Measurements from ENCODE around the gene MAD2L1.

Gene MAD2L1

DNA sequence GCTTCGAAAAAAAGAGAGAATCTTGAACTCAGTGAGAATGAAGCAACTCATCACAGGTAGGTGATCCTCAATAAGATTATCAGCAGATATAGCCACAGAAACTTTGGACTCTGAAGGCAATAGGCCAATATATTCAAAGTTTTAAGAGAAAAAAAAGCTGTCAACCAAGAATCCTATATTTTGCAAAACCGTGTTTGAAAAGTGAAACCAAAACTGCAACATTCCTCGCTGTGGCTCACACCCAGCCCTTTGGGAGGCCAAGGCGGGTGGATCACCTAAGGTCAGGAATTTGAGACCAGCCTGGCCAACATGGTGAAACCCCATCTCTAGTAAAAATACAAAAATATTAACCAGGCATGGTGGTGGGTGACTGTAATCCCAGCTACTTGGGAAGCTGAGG, 22.8 kb downstream of the MAD2L1 start:
- Mint-ChIP-seq H3K4me3 (no peak overlapping the region), H3K9me3 (peaks cover 7% of the 10 kb centered on the region), H3K27ac (no peak overlapping the region), H3K27me3 (ENCODE audit: low read depth) (peaks cover 11% of the 10 kb centered on the region), H3K36me3 (ENCODE audit: low read depth) (peaks cover 4% of the 10 kb centered on the region), H3K4me1 (ENCODE audit: low read depth) (peaks cover 4% of the 10 kb centered on the region)

DNA sequence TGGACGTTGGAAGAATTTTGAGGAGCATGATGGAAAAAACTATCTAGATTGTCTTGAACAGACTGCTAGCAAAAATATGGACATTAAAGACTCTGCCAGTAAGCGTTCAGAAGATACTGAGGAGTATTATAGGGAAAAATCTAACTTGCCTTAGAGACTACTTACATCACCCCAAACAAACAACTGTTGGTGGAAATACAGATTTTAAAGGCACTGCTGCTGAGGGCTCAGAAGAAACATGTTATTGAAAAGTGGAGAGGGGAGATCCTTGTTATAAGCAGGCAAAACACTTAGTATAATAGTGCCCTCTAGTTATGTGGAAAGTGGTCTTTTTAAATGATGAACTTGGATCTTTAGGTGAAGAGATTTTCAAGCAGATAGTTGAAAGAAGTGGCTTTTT, 29.2 kb downstream of the MAD2L1 start:
- no peaks in the 10 kb centered on the region for H3K4me1 Mint-ChIP-seq (ENCODE audit: low read depth)
- H3K27ac Mint-ChIP-seq, result no peak overlapping the region
- no peaks in the 10 kb centered on the region for H3K9me3 Mint-ChIP-seq
- peaks cover 27% of the 10 kb centered on the region for H3K27me3 Mint-ChIP-seq (ENCODE audit: low read depth)
- H3K4me3 Mint-ChIP-seq, result no peak overlapping the region
- H3K36me3 Mint-ChIP-seq (ENCODE audit: low read depth), result no peaks in the 10 kb centered on the region

DNA sequence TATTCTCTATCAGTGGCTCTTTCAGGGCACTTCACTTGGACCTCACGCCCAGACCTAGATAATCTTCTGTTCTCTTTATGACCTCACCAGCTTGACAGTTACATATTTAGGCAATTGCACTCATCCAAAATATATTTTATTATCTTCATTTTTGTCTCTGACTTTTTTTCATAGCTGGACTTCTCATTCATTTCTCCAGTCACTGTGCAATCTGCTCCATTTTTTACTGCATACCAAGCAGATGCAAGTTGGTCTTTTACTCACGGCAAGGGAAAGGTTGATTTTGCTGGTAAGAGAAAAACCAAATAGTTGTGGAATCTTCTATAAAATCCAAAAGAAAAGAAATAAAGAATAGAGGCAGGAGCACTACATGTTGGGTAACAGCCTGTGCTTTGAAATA, 31.7 kb downstream of the MAD2L1 start:
- no peaks in the 10 kb centered on the region for H3K4me1 Mint-ChIP-seq (ENCODE audit: low read depth)
- H3K36me3 Mint-ChIP-seq (ENCODE audit: low read depth), result no peaks in the 10 kb centered on the region
- peaks cover 20% of the 10 kb centered on the region for H3K27me3 Mint-ChIP-seq (ENCODE audit: low read depth)
- H3K27ac Mint-ChIP-seq, result no peak overlapping the region
- H3K4me3 Mint-ChIP-seq, result no peak overlapping the region
- no peaks in the 10 kb centered on the region for H3K9me3 Mint-ChIP-seq

DNA sequence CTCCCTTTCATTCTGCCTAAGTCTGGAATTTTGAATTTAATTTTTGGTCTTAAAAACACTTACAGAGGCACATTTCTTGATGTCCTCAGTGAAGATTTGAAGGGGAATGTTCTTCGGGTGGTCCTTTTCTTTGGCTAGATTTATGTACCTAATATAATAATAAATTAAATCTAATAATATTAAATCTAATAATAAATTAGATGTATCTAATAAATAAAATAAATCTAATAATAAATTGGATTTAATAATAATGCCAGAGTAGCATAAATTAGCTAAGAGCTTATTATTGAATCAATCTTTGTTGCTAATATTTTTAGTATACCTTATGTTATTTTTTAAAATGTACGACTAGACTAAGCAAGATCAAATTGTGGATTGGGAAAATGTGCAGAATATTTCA, 39.8 kb downstream of the MAD2L1 start:
- Mint-ChIP-seq H3K4me3 (no peak overlapping the region), H3K36me3 (ENCODE audit: low read depth) (no peaks in the 10 kb centered on the region), H3K27ac (no peak overlapping the region), H3K27me3 (ENCODE audit: low read depth) (peaks cover 4% of the 10 kb centered on the region), H3K9me3 (no peaks in the 10 kb centered on the region), H3K4me1 (ENCODE audit: low read depth) (no peaks in the 10 kb centered on the region)

DNA sequence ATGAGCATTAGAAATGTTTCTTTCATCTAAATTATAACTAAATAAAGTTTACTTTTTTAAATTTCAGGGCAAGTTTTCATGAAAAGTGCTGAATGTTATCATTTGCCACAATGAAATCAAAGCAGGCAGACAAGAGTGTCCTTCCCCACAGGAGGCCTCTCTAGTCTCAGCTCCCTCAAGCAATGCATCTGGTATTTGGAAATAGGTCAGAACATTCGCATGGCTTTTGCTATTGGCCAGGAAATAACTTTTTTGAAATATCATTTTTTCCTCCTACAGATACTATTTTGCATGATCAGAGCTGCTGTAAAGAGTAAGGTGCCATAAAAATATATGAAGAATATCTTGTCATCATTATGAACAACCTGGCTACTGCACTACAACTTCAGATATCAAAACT, 41.1 kb downstream of the MAD2L1 start:
- no peaks in the 10 kb centered on the region for H3K36me3 Mint-ChIP-seq (ENCODE audit: low read depth)
- no peaks in the 10 kb centered on the region for H3K4me1 Mint-ChIP-seq (ENCODE audit: low read depth)
- peaks cover 4% of the 10 kb centered on the region for H3K27me3 Mint-ChIP-seq (ENCODE audit: low read depth)
- no peak overlapping the region for H3K27ac Mint-ChIP-seq
- H3K9me3 Mint-ChIP-seq, result no peaks in the 10 kb centered on the region
- no peak overlapping the region for H3K4me3 Mint-ChIP-seq

DNA sequence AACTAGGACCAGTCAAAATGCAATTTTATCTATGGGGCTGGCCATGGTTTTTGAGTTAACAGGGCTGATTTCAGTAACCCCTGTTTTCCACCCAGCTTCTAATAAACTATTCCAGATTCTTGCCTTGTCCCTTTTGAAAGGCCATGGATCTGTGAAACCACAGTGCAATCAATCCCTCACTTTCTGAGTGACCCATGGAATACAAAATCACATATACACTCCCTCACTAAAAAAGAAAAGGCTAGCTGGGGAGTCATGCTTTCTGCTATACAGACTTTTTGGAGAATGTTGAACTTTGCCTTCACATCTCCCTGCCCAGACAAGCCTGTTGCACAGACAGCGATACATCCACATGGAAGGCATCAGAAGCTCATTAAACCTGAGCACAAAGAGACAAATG, 47.9 kb downstream of the MAD2L1 start:
- Mint-ChIP-seq H3K27ac (no peak overlapping the region), H3K27me3 (ENCODE audit: low read depth) (no peaks in the 10 kb centered on the region), H3K9me3 (no peaks in the 10 kb centered on the region), H3K4me3 (no peak overlapping the region), H3K36me3 (ENCODE audit: low read depth) (no peaks in the 10 kb centered on the region), H3K4me1 (ENCODE audit: low read depth) (no peaks in the 10 kb centered on the region)

DNA sequence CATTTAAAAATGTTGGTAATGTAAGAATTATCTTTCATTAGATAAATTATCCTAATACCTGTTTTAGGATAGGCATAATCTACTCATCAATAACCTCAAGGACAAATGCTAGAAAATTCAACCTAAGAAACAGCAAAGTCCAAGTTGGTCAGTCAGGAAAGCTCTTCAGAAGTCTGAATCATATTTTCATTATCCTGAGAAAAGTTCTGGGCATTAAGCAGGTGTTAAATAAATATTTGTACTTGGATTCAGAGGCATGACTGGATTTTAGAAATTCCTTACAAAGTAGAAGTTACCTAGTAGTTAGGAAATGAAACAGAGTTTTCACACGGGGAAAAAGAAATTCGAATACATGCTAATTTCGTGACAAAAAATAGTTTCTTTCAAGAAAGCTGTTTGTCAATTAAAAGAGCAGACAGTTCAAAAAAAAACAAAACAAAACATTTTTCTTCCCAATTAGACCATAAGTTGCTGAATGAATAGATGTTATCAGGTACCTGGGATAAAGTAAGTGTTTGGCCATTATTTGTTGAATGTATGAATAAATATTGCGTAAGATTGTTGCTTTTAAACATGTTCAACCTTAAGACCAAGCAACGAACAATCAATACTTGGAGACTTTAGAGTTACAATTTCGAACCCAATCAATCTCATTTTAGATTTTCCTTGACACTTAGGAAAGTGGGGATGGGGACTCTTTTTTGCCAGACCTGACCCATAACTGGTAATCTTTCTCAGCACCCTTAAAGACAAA, 48.5 kb downstream of the MAD2L1 start:
- Mint-ChIP-seq H3K9me3 (no peaks in the 10 kb centered on the region), H3K4me3 (no peak overlapping the region), H3K4me1 (ENCODE audit: low read depth) (no peaks in the 10 kb centered on the region), H3K36me3 (ENCODE audit: low read depth) (no peaks in the 10 kb centered on the region), H3K27me3 (ENCODE audit: low read depth) (no peaks in the 10 kb centered on the region), H3K27ac (no peak overlapping the region)

DNA sequence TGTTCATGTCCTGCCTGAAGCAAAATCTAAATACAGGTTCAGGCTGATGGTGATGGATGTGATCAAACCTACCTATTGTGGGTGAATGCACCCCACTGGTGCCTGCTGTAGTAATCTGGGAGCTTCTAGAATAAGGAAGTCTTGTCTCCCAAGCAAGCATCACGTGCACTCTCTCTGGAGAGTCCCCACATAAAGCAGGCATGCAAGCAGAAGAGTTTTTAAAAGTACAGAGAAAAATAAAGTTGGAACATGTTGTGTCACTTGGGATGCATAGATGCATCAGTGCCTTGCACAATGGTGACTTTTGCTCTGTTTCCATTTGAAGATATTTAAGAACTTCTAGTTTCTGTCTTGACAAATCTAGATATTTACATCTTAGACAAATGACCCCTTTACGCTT, 54.9 kb downstream of the MAD2L1 start:
- Mint-ChIP-seq H3K9me3 (no peaks in the 10 kb centered on the region), H3K4me3 (no peak overlapping the region), H3K4me1 (ENCODE audit: low read depth) (no peaks in the 10 kb centered on the region), H3K36me3 (ENCODE audit: low read depth) (no peaks in the 10 kb centered on the region), H3K27ac (no peak overlapping the region), H3K27me3 (ENCODE audit: low read depth) (no peaks in the 10 kb centered on the region)

DNA sequence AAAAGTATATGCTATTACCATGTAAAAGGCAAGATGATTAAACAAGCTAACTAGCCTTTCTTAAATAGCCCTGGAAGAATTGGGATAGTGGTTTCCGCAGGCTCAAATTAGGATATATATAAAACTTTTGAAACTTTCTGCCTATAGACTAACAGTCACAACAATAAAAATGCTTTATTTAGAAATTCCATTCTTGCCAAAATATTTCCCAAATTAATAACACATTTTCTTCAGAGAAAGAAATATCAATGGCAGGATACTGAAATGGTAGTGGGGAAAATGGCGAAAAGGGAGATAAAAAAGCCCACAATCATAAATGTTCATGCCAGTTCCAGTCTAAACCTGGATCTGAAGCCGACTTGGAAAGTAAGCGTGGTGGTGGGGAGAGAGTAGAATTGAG, 56.0 kb downstream of the MAD2L1 start:
- no peak overlapping the region for H3K27ac Mint-ChIP-seq
- H3K36me3 Mint-ChIP-seq (ENCODE audit: low read depth), result no peaks in the 10 kb centered on the region
- no peaks in the 10 kb centered on the region for H3K4me1 Mint-ChIP-seq (ENCODE audit: low read depth)
- no peak overlapping the region for H3K4me3 Mint-ChIP-seq
- H3K9me3 Mint-ChIP-seq, result no peaks in the 10 kb centered on the region
- H3K27me3 Mint-ChIP-seq (ENCODE audit: low read depth), result no peaks in the 10 kb centered on the region

DNA sequence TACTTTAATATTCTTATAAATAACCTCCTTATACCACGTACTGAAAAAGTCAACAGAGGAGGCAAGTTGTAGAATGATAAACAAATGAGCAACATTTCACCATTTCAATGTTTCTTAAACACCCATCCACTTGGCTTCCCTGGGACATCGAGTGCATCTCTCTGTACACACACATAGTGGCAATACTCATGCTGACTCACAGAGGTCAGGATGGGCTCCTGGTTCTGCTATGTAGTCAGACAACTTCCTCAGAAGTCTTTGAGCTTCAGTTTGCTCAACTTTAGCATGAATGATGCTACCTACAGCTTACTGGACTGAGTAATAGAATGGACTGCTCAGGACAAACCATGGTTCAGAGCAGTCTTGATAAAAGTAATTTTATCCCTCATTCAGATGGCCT, 56.9 kb downstream of the MAD2L1 start:
- Mint-ChIP-seq H3K4me1 (ENCODE audit: low read depth) (no peaks in the 10 kb centered on the region), H3K4me3 (no peak overlapping the region), H3K9me3 (no peaks in the 10 kb centered on the region), H3K36me3 (ENCODE audit: low read depth) (no peaks in the 10 kb centered on the region), H3K27me3 (ENCODE audit: low read depth) (no peaks in the 10 kb centered on the region), H3K27ac (no peak overlapping the region)

DNA sequence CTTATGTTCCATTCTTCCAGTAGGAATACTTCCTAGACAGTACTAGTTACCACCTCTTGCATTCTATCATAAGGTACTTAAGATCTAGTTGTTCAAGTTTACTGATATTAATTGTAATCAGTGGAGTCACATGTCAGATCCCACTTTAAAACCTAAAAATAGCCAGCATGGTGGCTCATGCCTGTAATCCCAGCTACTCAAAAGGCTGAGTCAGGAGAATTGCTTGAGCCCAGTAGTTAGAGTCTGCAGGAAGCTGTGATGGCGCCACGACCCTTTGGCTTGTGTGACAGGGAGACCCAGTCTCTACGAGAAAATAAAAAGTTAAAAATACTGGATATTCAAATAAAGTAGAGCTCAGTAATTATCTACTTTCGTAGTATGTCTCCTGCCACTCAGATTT, 57.7 kb downstream of the MAD2L1 start:
- Mint-ChIP-seq H3K27me3 (ENCODE audit: low read depth) (no peaks in the 10 kb centered on the region), H3K36me3 (ENCODE audit: low read depth) (no peaks in the 10 kb centered on the region), H3K9me3 (no peaks in the 10 kb centered on the region), H3K4me3 (no peak overlapping the region), H3K4me1 (ENCODE audit: low read depth) (no peaks in the 10 kb centered on the region), H3K27ac (no peak overlapping the region)

DNA sequence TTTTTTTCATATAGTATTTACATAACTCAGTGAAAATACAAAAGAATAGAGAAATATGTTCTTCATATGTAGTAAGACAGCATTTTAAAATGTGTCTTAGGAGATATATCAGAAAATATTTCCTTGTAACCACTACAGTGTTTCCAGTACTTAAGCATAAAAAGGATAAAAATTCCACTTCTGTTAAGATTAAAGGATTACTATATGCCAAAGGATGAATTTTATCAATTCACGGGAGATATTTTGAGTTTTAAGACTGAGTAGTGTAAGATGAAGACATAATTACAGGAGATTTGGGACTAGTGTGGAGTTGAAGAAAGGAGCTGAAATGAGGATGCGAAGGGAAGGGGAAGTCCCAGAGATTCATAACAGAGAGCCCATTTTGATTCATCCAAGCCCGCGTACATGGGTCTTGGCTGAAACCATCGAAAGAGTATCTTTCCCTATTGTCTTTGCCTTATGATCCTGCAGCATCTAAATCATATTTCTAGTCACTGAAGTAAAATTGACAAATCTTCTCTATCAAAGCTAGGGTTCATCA, 58.7 kb downstream of the MAD2L1 start:
- Mint-ChIP-seq H3K36me3 (ENCODE audit: low read depth) (no peaks in the 10 kb centered on the region), H3K27me3 (ENCODE audit: low read depth) (no peaks in the 10 kb centered on the region), H3K27ac (no peak overlapping the region), H3K9me3 (no peaks in the 10 kb centered on the region), H3K4me1 (ENCODE audit: low read depth) (no peaks in the 10 kb centered on the region), H3K4me3 (no peak overlapping the region)

DNA sequence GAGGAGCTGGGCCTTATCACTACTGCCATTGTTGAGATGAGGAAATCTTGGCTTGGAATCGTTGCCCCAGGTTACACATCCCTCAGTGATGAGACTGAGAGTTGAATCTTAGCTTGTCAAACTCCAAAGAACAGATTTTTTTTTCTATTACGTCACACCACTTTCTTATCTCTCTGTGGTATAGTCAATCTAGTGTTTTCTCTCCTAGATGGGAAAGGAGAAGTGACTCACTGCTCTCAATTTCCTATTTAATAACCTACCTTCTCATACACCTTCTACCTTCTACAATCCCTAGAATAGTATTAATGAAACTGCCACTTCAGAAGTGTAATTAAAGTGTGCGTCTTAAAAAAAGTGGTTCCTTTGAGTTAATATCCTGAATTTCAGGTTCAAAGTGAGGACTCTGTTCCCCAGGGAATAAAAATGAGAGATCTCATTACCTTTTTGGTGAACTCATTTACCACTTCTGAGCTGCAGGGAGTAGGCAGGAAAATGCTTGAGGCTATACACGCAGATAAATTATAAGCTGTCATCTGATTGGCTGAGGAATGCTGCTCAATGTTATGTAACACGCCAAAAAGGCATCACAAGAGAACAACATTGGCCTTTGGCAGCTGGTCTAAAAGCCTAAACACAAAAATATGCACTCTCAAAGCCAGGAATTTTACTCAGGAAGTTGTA, 59.3 kb downstream of the MAD2L1 start:
- Mint-ChIP-seq H3K27ac (no peak overlapping the region), H3K4me3 (no peak overlapping the region), H3K9me3 (no peaks in the 10 kb centered on the region), H3K4me1 (ENCODE audit: low read depth) (no peaks in the 10 kb centered on the region), H3K36me3 (ENCODE audit: low read depth) (no peaks in the 10 kb centered on the region), H3K27me3 (ENCODE audit: low read depth) (no peaks in the 10 kb centered on the region)

Measured in T-helper 1 cell treated with Interleukin-12 subunit alpha and Interleukin-12 subunit beta and Interleukin-4 antibody, amounts not matched to agents 30 μg/mL and 1 μg/mL, for 36 hours (primary cell).